Cardiac muscle cell (in vitro differentiated cells and primary cell): ENCODE measurements around the gene CTBP2. TPM values are rescaled to one million over a fixed set of nuclear protein-coding genes. Genes with fewer than 3 reads are reported as not detected.

Source experiments
- DNase-seq, 2 donors: peaks; one replicate each; pipeline versions ENCODE4 v3.0.0 to v3.0.0-alpha.2; 2010 to 2017; ENCODE audit warnings: low read depth in 1 of 2, low spot score in 1 of 2
- H3K27ac ChIP-seq: fragments of 200-600 bp; sonication (generic); 2 replicates; pipeline ENCODE4 v1.5.1; 2016
- H3K27me3 ChIP-seq: fragments of 200-600 bp; sonication (generic); 2 replicates; pipeline ENCODE4 v1.6.0; 2016; ENCODE audit warnings: control low read depth
- H3K36me3 ChIP-seq: fragments of 200-600 bp; sonication (generic); 2 replicates; pipeline ENCODE4 v1.5.1; 2016; ENCODE audit warnings: control low read depth
- H3K4me1 ChIP-seq: fragments of 200-600 bp; sonication (generic); 2 replicates; pipeline ENCODE4 v1.8.1; 2017; ENCODE audit warnings: low read depth, mild to moderate bottlenecking, mixed run types
- H3K4me3 ChIP-seq: fragments of 200-600 bp; sonication (generic); 2 replicates; pipeline ENCODE4 v1.5.1; 2016; ENCODE audit warnings: mild to moderate bottlenecking
- H3K9me3 ChIP-seq: fragments of 200-600 bp; sonication (generic); 2 replicates; pipeline ENCODE4 v1.5.1; 2017; ENCODE audit warnings: low read depth, mild to moderate bottlenecking, control low read depth
- polyA plus RNA-seq: library from polyadenylated mRNA; unstranded; fragments of >200 nt; fragmentation: Nextera tagmentation; extraction: Ambion mirVana; gene quantifications from 2 replicates; pipeline ENCODE4 v1.2.1, GENCODE V29; 2016
- total RNA-seq: library from RNA; depleted of rRNA; stranded (reverse); fragments of >200 nt; gene quantifications from 2 replicates; pipeline ENCODE4 v1.2.3, GENCODE V29; 2016
- TF ChIP-seq, protein P1 (sequence below): IDR thresholded peaks from 2 replicates; pipeline ENCODE4 v1.5.1; 2012; ENCODE audit warnings: low read depth, mild to moderate bottlenecking, low read length

The CTBP2 gene
- total and polyA plus RNA-seq, 2 experiments from 2014 or later: 67.4 to 74.5 TPM

DNA sequence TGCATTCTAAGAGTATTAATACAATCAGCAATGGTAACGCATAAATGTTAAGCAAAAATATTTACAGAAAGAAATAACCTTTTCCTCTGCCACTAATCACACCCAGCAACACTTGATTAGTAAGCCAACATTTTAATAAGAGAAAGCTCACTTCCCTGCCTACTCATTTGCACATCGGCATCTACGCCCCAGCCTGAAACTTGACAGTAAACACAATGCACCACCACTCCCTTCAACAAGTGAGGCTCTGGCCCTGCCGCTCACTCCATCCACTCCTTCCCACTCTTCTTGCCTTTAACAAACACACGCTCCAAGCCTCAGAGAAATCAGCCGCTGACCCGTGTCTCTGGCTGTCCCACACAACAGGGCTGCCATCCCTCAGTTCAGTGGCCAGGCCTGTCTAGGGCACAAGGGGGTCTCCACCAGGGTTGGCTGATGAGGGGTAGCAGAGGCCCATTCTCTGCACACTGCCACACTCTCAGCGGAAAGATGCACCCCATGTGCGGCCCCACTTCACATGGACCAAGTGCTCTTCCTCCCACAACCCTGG lies 54.6 kb downstream of the CTBP2 start:
- no peak for DNase-seq
- H3K27ac ChIP-seq: no peak overlapping the region
- H3K4me3 ChIP-seq: no peak overlapping the region
- TF ChIP-seq, protein P1, sequence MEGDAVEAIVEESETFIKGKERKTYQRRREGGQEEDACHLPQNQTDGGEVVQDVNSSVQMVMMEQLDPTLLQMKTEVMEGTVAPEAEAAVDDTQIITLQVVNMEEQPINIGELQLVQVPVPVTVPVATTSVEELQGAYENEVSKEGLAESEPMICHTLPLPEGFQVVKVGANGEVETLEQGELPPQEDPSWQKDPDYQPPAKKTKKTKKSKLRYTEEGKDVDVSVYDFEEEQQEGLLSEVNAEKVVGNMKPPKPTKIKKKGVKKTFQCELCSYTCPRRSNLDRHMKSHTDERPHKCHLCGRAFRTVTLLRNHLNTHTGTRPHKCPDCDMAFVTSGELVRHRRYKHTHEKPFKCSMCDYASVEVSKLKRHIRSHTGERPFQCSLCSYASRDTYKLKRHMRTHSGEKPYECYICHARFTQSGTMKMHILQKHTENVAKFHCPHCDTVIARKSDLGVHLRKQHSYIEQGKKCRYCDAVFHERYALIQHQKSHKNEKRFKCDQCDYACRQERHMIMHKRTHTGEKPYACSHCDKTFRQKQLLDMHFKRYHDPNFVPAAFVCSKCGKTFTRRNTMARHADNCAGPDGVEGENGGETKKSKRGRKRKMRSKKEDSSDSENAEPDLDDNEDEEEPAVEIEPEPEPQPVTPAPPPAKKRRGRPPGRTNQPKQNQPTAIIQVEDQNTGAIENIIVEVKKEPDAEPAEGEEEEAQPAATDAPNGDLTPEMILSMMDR: no peak
- peaks cover 3% of the 10 kb centered on the region for H3K4me1 ChIP-seq
- no peaks in the 10 kb centered on the region for H3K9me3 ChIP-seq
- peaks cover 14% of the 10 kb centered on the region for H3K36me3 ChIP-seq
- H3K27me3 ChIP-seq: no peaks in the 10 kb centered on the region

DNA sequence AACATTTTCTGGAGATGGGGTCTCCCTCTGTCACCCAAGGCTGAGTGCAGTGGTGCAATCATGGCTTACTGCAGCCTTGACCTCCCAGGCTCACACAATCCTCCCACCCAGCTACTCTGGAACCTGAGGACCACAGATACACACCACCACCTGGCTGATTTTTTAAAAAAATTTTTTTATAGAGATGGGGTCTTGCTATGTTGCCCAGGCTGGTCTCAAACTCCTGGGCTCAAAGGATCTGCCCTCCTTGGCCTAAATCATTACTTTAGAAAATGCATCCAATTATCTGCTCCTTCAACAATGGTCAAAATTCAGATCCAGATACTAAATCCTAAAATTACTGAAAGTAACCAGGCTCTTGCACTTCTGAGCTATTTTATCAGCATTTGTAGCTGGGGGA lies 55.2 kb downstream of the CTBP2 start:
- H3K4me1 ChIP-seq: peaks cover 3% of the 10 kb centered on the region

DNA sequence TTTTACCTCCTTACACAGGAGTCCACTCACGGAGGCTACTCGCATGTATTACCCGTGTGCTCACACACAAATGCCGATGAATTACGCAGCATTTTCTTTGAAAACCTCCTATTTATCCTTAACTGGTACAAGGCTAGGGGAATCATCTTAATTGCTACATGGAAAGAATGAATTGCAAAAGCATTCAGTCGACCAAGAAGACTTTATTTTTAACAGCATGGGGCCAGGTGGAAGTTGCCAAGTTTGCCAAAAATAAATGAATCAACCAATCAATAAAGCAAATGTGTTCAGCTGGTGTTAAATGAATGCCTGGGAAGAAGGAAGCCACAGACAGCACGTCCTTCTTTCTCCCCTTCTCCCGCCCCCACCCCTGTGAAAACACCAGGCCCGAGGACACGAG lies 55.8 kb downstream of the CTBP2 start:
- Histone ChIP-seq H3K27ac (no peak overlapping the region), H3K36me3 (peaks cover 5% of the 10 kb centered on the region), H3K4me3 (no peak overlapping the region), H3K4me1 (peaks cover 3% of the 10 kb centered on the region), H3K9me3 (no peaks in the 10 kb centered on the region), H3K27me3 (no peaks in the 10 kb centered on the region)
- TF ChIP-seq, protein P1: no peak
- DNase-seq: no peak

More for the DNA sequence above, 55.2 kb downstream of the CTBP2 start:
- Histone ChIP-seq H3K4me3 (no peak overlapping the region), H3K9me3 (no peaks in the 10 kb centered on the region), H3K27me3 (no peaks in the 10 kb centered on the region), H3K36me3 (peaks cover 11% of the 10 kb centered on the region), H3K27ac (no peak overlapping the region)
- TF ChIP-seq, protein P1: no peak
- no peak for DNase-seq

DNA sequence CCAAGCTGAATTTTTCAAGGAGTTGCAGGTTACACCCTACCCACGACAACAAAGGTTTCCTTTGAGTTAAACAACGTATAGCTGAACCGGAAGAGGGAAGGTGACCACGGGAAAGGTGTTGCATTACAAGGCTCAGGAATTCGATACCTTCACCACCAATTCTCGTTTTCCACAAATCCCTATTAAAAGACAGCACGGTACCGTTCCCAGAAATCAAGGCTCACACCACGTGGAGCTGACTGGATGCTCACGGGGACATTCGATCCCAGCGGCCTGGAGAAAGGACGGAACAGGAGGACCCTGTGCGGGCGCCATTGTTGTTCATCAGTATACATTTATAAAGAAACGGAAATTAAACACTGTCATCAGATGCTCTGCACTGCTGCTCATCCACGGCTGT lies 56.4 kb downstream of the CTBP2 start:
- Histone ChIP-seq H3K4me3 (no peak overlapping the region), H3K36me3 (peaks cover 5% of the 10 kb centered on the region), H3K27me3 (no peaks in the 10 kb centered on the region), H3K9me3 (no peaks in the 10 kb centered on the region), H3K4me1 (peaks cover 3% of the 10 kb centered on the region), H3K27ac (no peak overlapping the region)
- no peak for DNase-seq
- TF ChIP-seq, protein P1: no peak

DNA sequence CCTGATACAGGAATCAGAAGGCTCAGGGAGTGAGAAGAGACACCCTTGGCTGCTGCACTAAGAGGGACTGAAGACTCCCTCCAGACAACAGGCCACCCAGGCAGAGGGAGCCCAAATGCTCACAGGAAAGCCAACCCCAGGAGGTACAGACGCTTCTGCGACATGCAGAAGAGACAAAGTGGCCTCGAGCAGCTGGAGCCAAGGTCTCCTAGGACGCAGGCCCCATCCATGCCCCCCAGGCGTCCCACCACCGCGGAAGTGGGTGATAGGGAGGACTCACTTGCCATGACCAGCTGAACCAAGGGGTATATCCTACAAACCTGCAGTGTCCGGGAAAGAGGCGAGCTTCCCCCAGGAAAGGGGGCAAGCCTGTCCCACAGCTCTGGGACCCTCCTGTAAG lies 56.9 kb downstream of the CTBP2 start:
- H3K36me3 ChIP-seq: peaks cover 5% of the 10 kb centered on the region

More for the DNA sequence above, 56.9 kb downstream of the CTBP2 start:
- H3K4me3 ChIP-seq: no peak overlapping the region
- H3K27ac ChIP-seq: no peak overlapping the region
- no peak for DNase-seq
- TF ChIP-seq, protein P1: no peak
- H3K9me3 ChIP-seq: no peaks in the 10 kb centered on the region
- H3K4me1 ChIP-seq: peaks cover 3% of the 10 kb centered on the region
- H3K27me3 ChIP-seq: no peaks in the 10 kb centered on the region
